ENCODE data around the gene EPHX1.
"Not testable (repeated sequence)": the region's sequence is repeated elsewhere in the genome, so short reads cannot be mapped to it uniquely, and the experiment has no call there.

EPHX1 gene

DNA sequence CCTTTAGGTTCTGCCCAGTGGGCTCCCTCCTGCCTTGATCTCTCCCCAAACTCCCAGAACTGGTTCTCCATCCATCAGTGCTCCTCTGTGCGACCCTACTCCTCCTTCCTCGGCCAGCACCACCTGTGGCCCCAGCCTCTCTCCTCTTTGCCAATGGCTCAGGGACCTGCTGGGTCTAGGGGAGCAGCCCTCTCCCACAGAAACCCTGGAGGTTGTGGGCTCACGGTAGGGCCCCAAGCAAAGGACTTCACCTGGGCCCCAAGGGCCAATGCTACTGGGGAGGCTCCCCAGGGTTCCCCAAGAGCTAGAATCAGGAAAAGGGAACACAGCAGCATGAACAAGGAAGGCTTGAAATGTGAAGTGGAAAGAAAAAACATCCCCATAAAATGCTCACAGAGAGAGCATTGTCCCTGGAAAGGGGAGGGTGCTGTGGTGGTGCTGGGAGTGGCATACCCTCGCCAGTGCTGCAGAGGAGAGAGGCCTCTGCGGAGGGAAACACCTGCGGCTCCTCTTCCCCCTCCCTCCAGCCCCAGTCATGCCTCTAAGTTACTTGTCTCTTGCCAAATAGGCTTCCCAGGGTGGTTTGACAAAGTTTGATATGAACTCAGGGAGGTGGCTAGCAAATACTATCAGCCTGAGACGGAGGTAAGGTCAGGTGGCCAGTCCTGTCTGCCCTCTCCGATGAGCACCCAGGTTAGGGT, 69.7 kb downstream of the EPHX1 start:
- TF ChIP-seq POLR2A (IDR thresholded peaks at IDR 0.05; ENCODE audit: low read depth, low read length), result no peak
- DNase-seq (ENCODE audit: insufficient read length, low spot score) (no peak), FAIRE-seq (no peak)

DNA sequence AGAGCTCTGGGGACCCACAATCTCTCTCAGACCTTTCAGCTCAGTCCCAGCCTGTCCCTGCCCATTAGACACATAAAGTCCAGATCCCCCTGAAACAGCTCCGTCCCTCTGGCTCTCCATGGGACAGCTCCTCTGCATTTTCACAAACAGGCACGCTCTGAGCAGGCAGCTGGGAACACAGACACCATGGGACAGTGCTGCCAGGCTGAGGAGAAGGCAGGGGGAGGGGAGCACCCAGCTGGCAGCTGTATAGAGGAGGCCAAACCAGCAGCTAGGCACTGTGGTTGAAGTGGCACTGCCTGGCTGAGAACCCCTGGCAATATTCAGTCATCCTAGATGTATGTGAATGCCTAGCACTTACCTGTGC, 70.3 kb downstream of the EPHX1 start:
- TF ChIP-seq POLR2A (IDR thresholded peaks at IDR 0.05; ENCODE audit: low read depth, low read length), result no peak
- FAIRE-seq, result no peak
- no peak for DNase-seq (ENCODE audit: insufficient read length, low spot score)

- no peak for DNase-seq (ENCODE audit: insufficient read length, low spot score)
- no peak for TF ChIP-seq POLR2A (IDR thresholded peaks at IDR 0.05; ENCODE audit: low read depth, low read length)
- FAIRE-seq, result no peak
Measured at GRCh38 chr1:225880636-225881035, 70.7 kb downstream of the EPHX1 start.

DNA sequence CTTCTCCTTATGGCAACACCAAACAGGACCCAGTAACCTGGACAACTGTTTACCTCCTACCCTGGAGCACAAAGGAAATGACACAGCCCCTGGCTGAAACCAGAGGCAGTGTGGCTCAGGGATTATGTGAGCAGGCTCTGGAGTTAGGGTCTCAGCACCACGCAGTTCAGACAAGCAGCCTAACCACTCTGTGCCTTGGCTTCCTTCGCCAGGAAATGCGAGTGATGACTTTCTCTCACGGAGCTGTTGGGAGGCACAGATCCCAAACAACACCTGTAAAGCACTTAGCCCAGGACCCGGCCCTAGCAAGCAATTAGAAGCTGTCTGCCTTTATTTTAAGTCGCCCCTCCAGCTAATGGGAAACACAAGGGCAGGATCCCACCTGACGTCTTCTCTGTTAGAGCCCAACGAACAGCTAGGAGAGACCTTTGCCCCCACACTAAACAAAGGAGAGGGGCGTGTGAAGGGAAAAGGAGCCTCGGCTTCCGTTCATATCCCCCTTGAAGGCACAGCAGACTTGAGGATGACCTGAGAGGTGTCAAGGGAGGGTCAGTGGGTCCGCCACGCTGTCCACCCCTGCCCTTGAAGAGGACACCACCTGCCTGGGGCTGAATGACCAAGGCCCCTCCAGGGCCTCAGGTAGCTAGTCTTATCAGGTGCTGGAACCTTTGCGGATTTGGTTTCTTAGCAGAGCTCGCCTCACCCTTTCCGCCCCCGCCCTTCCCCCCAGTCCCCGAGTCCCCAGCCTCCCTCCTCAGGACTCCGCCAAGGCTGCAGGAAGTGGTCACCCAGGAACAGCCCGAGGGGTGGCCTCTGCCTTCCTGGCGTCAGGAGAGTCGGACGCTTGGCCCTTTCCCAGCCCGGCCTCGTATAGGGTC, 71.4 kb downstream of the EPHX1 start:
- DNase-seq (ENCODE audit: insufficient read length, low spot score) (peak; percentile 60), FAIRE-seq (no peak)

GRCh38 chr1:225881959-225882693, 72.2 kb downstream of the EPHX1 start, which contains the start of gene TMEM63A:
Gene TMEM63A (minus strand): TSS chr1:225882380. CDS start chr1:225877580, 4,800 bp downstream.
- no peak for FAIRE-seq
- peak; percentile 85 for TF ChIP-seq POLR2A (IDR thresholded peaks at IDR 0.05; ENCODE audit: low read depth, low read length)
- DNase-seq (ENCODE audit: insufficient read length, low spot score), result peak; percentile 87

More for the DNA sequence above, 71.4 kb downstream of the EPHX1 start:
- peak; percentile 42; the same call in 1 of the 2 replicates for TF ChIP-seq POLR2A (IDR thresholded peaks at IDR 0.05; ENCODE audit: low read depth, low read length)

DNA sequence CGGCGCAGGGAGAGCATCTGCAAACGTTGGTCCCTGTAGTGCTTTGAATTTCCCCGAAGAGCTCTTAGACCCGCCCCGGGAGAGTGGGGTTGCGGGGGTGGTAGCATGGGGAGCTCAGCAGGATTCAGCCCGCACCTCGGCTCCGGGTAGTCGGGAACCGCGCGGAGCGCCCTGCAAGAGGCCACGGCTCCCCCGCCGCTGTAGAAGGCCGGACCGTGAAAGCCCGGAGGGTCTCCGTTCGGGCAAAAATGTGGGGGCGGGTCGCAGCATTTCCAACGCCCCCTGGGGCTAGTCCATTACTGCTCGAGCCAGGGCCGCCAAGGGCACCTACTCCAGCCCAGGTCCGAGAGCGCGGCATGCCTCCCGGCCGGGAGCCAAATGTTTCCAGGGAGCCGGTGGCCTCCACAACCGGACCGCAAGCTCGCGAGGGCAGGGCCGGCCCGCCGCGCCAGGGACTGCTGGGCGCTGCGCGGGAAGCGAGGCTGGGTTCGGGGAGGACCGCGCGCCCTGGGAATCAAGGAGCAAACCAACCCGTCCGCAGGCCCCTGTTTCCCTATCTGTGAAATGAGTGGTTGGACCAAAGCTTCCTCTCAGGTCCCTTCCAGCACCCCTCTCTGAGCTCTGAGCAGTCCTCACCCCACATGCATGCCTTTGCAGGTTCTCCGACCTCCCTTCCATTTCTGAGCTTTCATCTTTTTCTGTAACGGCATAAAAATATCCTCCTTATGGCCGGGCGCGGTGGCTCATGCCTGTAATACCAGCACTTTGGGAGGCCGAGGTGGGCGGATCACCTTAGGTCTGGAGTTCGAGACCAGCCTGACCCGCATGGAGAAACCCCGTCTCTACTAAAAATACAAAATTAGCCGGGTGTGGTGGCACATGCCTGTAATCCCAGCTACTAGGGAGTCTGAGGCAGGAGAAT, 73.0 kb downstream of the EPHX1 start:
- TF ChIP-seq POLR2A (IDR thresholded peaks at IDR 0.05; ENCODE audit: low read depth, low read length), result 0 out of 2 replicates have a peak, but pooled peaks have one; percentile 15

GRCh38 chr1:225883616-225884265, 73.8 kb downstream of the EPHX1 start:
- TF ChIP-seq POLR2A (IDR thresholded peaks at IDR 0.05; ENCODE audit: low read depth, low read length), result no peak
- no peak for FAIRE-seq
- no peak for DNase-seq (ENCODE audit: insufficient read length, low spot score)

More for the DNA sequence above, 73.0 kb downstream of the EPHX1 start:
- FAIRE-seq (no peak), DNase-seq (ENCODE audit: insufficient read length, low spot score) (peak; percentile 70)

DNA sequence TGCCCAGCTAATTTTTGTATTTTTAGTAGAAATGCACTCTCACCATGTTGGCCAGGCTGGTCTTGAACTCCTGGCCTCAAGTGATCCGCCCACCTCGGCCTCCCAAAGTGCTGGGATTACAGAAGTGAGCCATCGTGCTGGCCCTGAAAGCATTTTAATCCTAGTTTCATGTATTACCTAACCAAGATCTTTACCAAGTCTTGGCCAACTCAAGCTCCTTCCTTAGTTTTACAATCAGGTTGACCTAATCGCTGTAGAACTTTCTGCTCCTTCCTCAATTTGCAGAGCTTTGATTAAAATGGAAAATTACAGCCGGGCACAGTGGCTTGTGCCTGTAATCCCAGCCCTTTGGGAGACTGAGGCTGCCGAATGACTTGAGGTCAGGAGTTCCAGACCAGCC, 75.4 kb downstream of the EPHX1 start:
- no peak for DNase-seq (ENCODE audit: insufficient read length, low spot score)
- no peak for TF ChIP-seq POLR2A (IDR thresholded peaks at IDR 0.05; ENCODE audit: low read depth, low read length)
- FAIRE-seq, result no peak

- TF ChIP-seq POLR2A (IDR thresholded peaks at IDR 0.05; ENCODE audit: low read depth, low read length), result no peak
Measured at GRCh38 chr1:225886159-225887029, 76.5 kb downstream of the EPHX1 start.

DNA sequence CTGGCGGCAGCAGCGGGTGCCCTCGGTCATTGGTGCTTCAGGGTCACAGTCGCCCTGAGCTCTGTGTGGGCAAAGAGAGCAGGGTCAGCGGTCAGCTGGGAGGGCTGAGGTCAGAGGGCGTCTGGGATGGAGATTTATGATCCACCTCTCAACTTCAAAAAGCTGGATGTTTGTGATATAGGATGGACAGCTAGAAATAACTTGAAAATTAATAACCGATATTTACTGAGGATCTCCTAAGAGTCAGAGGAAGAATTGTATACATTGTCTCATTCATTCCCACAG, 77.0 kb downstream of the EPHX1 start:
- no peak for TF ChIP-seq POLR2A (IDR thresholded peaks at IDR 0.05; ENCODE audit: low read depth, low read length)
- FAIRE-seq, result no peak
- DNase-seq (ENCODE audit: insufficient read length, low spot score), result no peak

More at GRCh38 chr1:225886159-225887029, 76.5 kb downstream of the EPHX1 start:
- FAIRE-seq (no peak), DNase-seq (ENCODE audit: insufficient read length, low spot score) (no peak)

DNA sequence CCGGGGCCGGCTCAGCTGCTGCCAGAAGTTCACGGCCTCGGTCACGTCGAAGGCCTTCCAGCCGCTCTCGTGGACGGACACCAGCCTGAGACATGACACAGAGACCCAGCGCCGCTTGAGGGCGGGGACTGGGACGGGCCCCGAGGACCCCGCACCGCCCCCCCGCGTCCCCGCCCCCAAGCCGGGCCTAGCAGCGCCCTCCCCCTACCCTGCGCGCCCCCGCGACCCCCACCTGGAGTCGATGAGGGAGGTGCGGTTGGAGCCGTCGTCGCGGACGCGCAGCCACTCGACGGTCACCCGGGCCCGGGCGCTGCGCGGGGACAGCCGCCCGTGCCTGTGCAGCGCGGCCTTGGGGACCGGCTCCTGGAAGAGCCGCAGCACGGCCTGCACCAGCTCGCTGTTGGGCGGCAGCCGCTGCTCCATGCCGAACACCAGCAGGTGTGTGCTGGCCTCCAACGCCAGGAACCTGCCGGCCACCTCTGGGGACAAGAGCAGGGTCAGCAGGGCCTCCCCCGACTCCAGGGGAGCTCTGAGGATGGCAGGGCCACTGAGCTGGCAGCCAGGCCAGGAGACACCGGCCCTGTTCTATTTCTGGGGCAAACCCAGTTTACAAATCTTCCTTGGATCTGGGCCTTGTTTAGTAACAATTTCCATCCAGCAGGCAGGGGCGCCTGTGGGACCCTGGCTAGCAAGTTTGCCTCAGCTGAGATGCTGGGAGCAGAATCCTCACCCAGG, 77.8 kb downstream of the EPHX1 start:
- DNase-seq (ENCODE audit: insufficient read length, low spot score); FAIRE-seq: not testable (repeated sequence)

Data from H54 (cell line).